Measurements from ENCODE around the gene YY1.

DNA sequence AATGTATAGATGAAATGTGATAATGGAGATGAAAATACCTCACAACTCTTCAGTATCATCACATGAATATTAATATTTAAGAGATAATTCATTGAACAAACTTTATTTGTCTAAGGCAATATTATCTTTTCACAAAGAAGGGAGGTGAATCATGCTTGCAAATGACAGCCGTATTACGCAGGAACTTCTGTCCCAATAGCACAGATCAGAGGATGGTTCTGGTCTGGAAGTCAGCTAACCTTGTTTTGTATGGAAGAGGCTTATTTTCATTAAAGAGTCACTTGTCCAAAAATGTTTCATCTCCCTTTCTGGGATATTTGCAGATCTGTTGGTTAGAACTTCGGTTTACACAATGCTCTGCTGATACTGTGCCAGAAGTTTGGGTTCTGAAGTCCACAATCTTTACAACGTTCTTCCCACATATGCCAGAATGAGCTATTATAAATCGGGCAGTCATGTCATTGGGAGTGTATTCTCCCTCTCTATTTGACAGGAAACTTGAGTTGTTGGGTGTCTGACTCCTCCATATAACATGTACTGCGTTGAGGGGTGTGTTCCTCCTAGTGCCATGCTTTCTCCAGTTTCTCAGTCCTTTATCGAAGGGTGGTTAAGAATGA is 29.8 kb downstream of the YY1 start:
- TF ChIP-seq, protein P1, sequence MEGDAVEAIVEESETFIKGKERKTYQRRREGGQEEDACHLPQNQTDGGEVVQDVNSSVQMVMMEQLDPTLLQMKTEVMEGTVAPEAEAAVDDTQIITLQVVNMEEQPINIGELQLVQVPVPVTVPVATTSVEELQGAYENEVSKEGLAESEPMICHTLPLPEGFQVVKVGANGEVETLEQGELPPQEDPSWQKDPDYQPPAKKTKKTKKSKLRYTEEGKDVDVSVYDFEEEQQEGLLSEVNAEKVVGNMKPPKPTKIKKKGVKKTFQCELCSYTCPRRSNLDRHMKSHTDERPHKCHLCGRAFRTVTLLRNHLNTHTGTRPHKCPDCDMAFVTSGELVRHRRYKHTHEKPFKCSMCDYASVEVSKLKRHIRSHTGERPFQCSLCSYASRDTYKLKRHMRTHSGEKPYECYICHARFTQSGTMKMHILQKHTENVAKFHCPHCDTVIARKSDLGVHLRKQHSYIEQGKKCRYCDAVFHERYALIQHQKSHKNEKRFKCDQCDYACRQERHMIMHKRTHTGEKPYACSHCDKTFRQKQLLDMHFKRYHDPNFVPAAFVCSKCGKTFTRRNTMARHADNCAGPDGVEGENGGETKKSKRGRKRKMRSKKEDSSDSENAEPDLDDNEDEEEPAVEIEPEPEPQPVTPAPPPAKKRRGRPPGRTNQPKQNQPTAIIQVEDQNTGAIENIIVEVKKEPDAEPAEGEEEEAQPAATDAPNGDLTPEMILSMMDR (IDR thresholded peaks at IDR 0.05; ENCODE audit: low read depth, low read length): no peak
- TF ChIP-seq POLR2A (IDR thresholded peaks at IDR 0.05; ENCODE audit: extremely low read depth, insufficient read length) (no peak), MYC (IDR thresholded peaks at IDR 0.05; ENCODE audit: low read depth, low read length) (no peak)
